WTC11 (cell line): ENCODE results near the gene ASIC1. TPM values are rescaled to one million over a fixed set of nuclear protein-coding genes. Genes with fewer than 3 reads are reported as not detected.

ENCODE experiments used
- ATAC-seq: fragments of 200-7000 bp; cut with Tn5 transposase; 2 replicates; pipeline ENCODE4 v1.10.0; 2021; ENCODE audit warnings: mild to moderate bottlenecking, moderate library complexity
- CTCF ChIA-PET: fragments of 300-600 bp; sonication (Branson Sonifier 250); formaldehyde crosslinking; loops from one replicate; lab custom pipeline; 2021; ENCODE audit warnings: antibody characterized with exemption; lab: Charles Lee
- POLR2A ChIA-PET: fragments of 350-600 bp; sonication (Branson Sonifier 250); formaldehyde crosslinking; loops from one replicate; lab custom pipeline; 2021; ENCODE audit warnings: antibody characterized with exemption; lab: Charles Lee
- DNase-seq: peaks from one replicate; pipeline ENCODE4 v3.0.0; 2021; ENCODE audit warnings: low spot score
- H3K27ac Mint-ChIP-seq: 2 replicates; pipeline ENCODE4 v1.8.0; 2021; ENCODE audit warnings: mixed read lengths
- H3K27me3 Mint-ChIP-seq: 2 replicates; pipeline ENCODE4 v1.8.0; 2021; ENCODE audit warnings: low read depth, mild to moderate bottlenecking, moderate library complexity, mixed read lengths
- H3K36me3 Mint-ChIP-seq: 2 replicates; pipeline ENCODE4 v1.8.0; 2021; ENCODE audit warnings: mixed read lengths
- H3K4me1 Mint-ChIP-seq: 2 replicates; pipeline ENCODE4 v1.8.0; 2022; ENCODE audit warnings: mixed read lengths
- H3K4me3 Mint-ChIP-seq: 2 replicates; pipeline ENCODE4 v1.8.0; 2021; ENCODE audit warnings: mild to moderate bottlenecking, moderate library complexity, mixed read lengths
- H3K9me3 Mint-ChIP-seq: 2 replicates; pipeline ENCODE4 v1.8.0; 2021; ENCODE audit warnings: mixed read lengths
- AR ChIP-seq: fragments of 250-450 bp; sonication (Bioruptor Pico); IDR thresholded peaks from 2 replicates; pipeline ENCODE4 v1.9.0; 2021; ENCODE audit warnings: mild to moderate bottlenecking
- ATF1 ChIP-seq: sonication (generic); formaldehyde crosslinking; IDR thresholded peaks from 2 replicates; pipeline ENCODE4 v1.8.1; 2023; ENCODE audit warnings: mild to moderate bottlenecking, moderate library complexity, missing genetic modification reagents
- ATF2 ChIP-seq: sonication (generic); formaldehyde crosslinking; IDR thresholded peaks from 2 replicates; pipeline ENCODE4 v1.8.1; 2022; ENCODE audit warnings: low read depth, missing genetic modification reagents, borderline replicate concordance
- CDX4 ChIP-seq: fragments of 250-450 bp; sonication (Bioruptor Pico); IDR thresholded peaks from 2 replicates; pipeline ENCODE4 v1.9.0; 2021; ENCODE audit warnings: moderate library complexity, mild to moderate bottlenecking, inconsistent platforms, borderline replicate concordance
- CTCF ChIP-seq: fragments of 200-600 bp; IDR thresholded peaks from 2 replicates; pipeline ENCODE4 v1.8.0; 2022; ENCODE audit warnings: antibody characterized with exemption
- ERG ChIP-seq: fragments of 250-450 bp; sonication (Bioruptor Pico); IDR thresholded peaks from 2 replicates; pipeline ENCODE4 v1.8.0; 2021; ENCODE audit warnings: mild to moderate bottlenecking
- GABPB1 ChIP-seq: sonication (generic); formaldehyde crosslinking; IDR thresholded peaks from 2 replicates; pipeline ENCODE4 v1.8.1; 2023; ENCODE audit warnings: mild to moderate bottlenecking, missing genetic modification reagents
- GRHL2 ChIP-seq: fragments of 250-450 bp; sonication (Bioruptor Pico); IDR thresholded peaks from 2 replicates; pipeline ENCODE4 v1.8.0; 2022; ENCODE audit warnings: mild to moderate bottlenecking, moderate library complexity; ENCODE audit not compliant: insufficient replicate concordance, severe bottlenecking
- KAT7 ChIP-seq: sonication (generic); formaldehyde crosslinking; IDR thresholded peaks from 2 replicates; pipeline ENCODE4 v1.8.1; 2023; ENCODE audit warnings: missing genetic modification reagents, mild to moderate bottlenecking, borderline replicate concordance
- NR3C1 ChIP-seq: sonication (generic); formaldehyde crosslinking; conservative IDR thresholded peaks from 2 replicates; pipeline ENCODE4 v1.8.1; 2023; ENCODE audit warnings: low read depth, mild to moderate bottlenecking, missing genetic modification reagents
- PRRX2 ChIP-seq: fragments of 250-450 bp; sonication (Bioruptor Pico); IDR thresholded peaks from 2 replicates; pipeline ENCODE4 v1.8.0; 2021; ENCODE audit warnings: mild to moderate bottlenecking
- TP53 ChIP-seq: sonication (generic); formaldehyde crosslinking; IDR thresholded peaks from 2 replicates; pipeline ENCODE4 v1.8.1; 2023; ENCODE audit warnings: mild to moderate bottlenecking, missing genetic modification reagents
- ZMAT4 ChIP-seq: fragments of 250-450 bp; sonication (Bioruptor Pico); IDR thresholded peaks from 2 replicates; pipeline ENCODE4 v1.9.0; 2021; ENCODE audit warnings: mild to moderate bottlenecking
- ZNF121 ChIP-seq: sonication (generic); formaldehyde crosslinking; IDR thresholded peaks from 2 replicates; pipeline ENCODE4 v1.8.0; 2023; ENCODE audit warnings: missing genetic modification reagents
- ZNF281 ChIP-seq: sonication (generic); formaldehyde crosslinking; IDR thresholded peaks from 2 replicates; pipeline ENCODE4 v1.8.0; 2023; ENCODE audit warnings: mild to moderate bottlenecking, missing genetic modification reagents
- ZNF423 ChIP-seq: fragments of 250-450 bp; sonication (Bioruptor Pico); IDR thresholded peaks from 2 replicates; pipeline ENCODE4 v2.1.2; 2022; ENCODE audit warnings: mild to moderate bottlenecking, moderate library complexity
- ZNF512 ChIP-seq: sonication (generic); formaldehyde crosslinking; IDR thresholded peaks from 2 replicates; pipeline ENCODE4 v1.8.1; 2022; ENCODE audit warnings: missing genetic modification reagents, borderline replicate concordance
- total RNA-seq: library from RNA; stranded (reverse); gene quantifications from 3 replicates; pipeline ENCODE4 v1.2.3, GENCODE V29; 2021

ASIC1 gene
- total RNA-seq, 1 experiment from 2014 or later: 4.9 TPM

GRCh38 chr12:50102131-50102531 is 44.7 kb downstream of the ASIC1 start (continued):
- no peak for TF ChIP-seq ZNF281 (CRISPR knock-in tag)

- CTCF ChIA-PET: interaction anchor here (0.8 to 4.8 kb wide), 13 partner anchors 9 to 211 kb away, joined by 3 to 165 read pairs (median 6); partner anchors contain the start of genes CERS5, COX14 and SMARCD1
- peaks cover 34% of the 10 kb centered on the region for H3K36me3 Mint-ChIP-seq
- no peak overlapping the region for H3K4me3 Mint-ChIP-seq
- peak; percentile 14 for ATAC-seq
- POLR2A ChIA-PET: interaction anchor here (1.8 kb wide), 1 partner anchor 64 kb away, joined by 8 read pairs; the partner anchor contains the start of gene CERS5
- no peak for DNase-seq
- no peaks in the 10 kb centered on the region for H3K27me3 Mint-ChIP-seq
- no peaks in the 10 kb centered on the region for H3K9me3 Mint-ChIP-seq
- H3K4me1 Mint-ChIP-seq: peaks cover 30% of the 10 kb centered on the region
- no peak for TF ChIP-seq AR (CRISPR knock-in tag)
- TF ChIP-seq ZNF423 (CRISPR knock-in tag): no peak
- no peak for TF ChIP-seq NR3C1 (CRISPR knock-in tag)
- peak; percentile 11; the same call in 1 of the 2 replicates for TF ChIP-seq ATF2 (CRISPR knock-in tag)
- TF ChIP-seq GABPB1 (CRISPR knock-in tag): peak; percentile 37; the same call in 1 of the 2 replicates
- TF ChIP-seq ERG (CRISPR knock-in tag): no peak
- TF ChIP-seq ZMAT4 (CRISPR knock-in tag): no peak
- 0 out of 2 replicates have a peak, but pooled peaks have one; percentile 24 for TF ChIP-seq ATF1 (CRISPR knock-in tag)
- peak overlapping the region; percentile 82; the same call in 1 of the 2 replicates for H3K27ac Mint-ChIP-seq
Measured at GRCh38 chr12:50102646-50103309, 45.4 kb downstream of the ASIC1 start.

- Mint-ChIP-seq H3K27ac (peak overlapping the region; percentile 82; the same call in 1 of the 2 replicates), H3K9me3 (no peaks in the 10 kb centered on the region), H3K4me1 (peaks cover 30% of the 10 kb centered on the region), H3K27me3 (no peaks in the 10 kb centered on the region), H3K4me3 (no peak overlapping the region), H3K36me3 (peaks cover 28% of the 10 kb centered on the region)
- CTCF ChIA-PET: interaction anchor here (0.8 to 4.8 kb wide), 12 partner anchors 8 to 755 kb away, joined by 3 to 165 read pairs (median 5); partner anchors contain the start of genes CERS5, COX14, SMARCD1 and TMBIM6
- POLR2A ChIA-PET: interaction anchor here (0.9 to 1.8 kb wide), 2 partner anchors 18 to 64 kb away, joined by 6 to 8 read pairs; partner anchors contain the start of genes CERS5 and SMARCD1
- no peak for DNase-seq
- no peak for ATAC-seq
- TF ChIP-seq TP53 (no peak), PRRX2 (CRISPR knock-in tag) (no peak), KAT7 (no peak), ZNF121 (no peak), GRHL2 (no peak), CTCF (no peak), ZNF512 (CRISPR knock-in tag) (no peak), CDX4 (no peak)
Measured at GRCh38 chr12:50103351-50103750, 46.0 kb downstream of the ASIC1 start.
